ENCODE measurements around the gene OVOL1.

Gene OVOL1

DNA sequence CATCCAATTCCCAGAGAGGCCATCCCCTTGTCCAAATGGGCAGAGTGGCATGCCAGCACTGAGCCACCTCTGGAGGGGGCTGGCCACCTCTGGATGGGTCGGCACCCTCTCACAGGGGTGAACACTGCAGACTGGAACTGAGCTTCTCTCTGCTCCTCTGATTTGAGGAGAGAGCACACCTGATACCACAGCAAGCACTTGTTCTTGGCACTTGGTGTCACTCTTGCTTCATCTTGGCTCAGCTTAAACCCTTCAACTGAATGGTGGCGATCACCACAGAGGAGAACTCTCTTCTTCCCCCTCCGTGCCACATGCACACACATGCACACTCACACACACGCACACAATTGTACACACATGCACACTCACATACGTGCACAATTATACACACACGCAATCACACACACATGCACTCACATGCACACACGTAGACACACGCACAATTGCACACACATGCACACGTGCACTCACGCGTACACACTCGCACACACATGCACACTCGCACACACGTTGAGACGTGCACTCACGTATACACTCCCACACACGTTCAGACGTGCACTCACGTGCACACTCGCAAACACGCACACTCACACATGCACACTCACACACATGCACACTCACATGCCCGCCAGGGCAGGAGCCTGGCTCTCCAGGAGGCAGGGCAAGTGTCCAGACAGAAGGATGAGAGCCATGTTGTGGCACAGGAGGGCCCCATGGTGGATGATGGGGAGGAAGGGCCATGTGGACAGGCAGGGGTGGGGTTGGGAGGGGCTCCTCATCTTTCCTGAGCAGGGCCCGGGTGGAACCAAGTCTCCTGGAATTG, 23.4 kb downstream of the OVOL1 start:
- no peak overlapping the region for H3K4me3 ChIP-seq (ENCODE audit: low read length)
- no peaks in the 10 kb centered on the region for H3K36me3 ChIP-seq (ENCODE audit: control insufficient read depth, insufficient read depth, low read length)
- no peaks in the 10 kb centered on the region for H3K9me3 ChIP-seq (ENCODE audit: control insufficient read depth, low read length)
- peaks cover 17% of the 10 kb centered on the region for H3K27me3 ChIP-seq (ENCODE audit: control insufficient read depth, insufficient read depth, low read length)
- H3K4me1 ChIP-seq (ENCODE audit: control insufficient read depth, insufficient read depth, low read length): peaks cover 12% of the 10 kb centered on the region
- no peak overlapping the region for H3K9ac ChIP-seq (ENCODE audit: low read length)

- Histone ChIP-seq H3K9ac (ENCODE audit: low read length) (no peak overlapping the region), H3K4me3 (ENCODE audit: low read length) (no peak overlapping the region), H3K9me3 (ENCODE audit: control insufficient read depth, low read length) (no peaks in the 10 kb centered on the region), H3K4me1 (ENCODE audit: control insufficient read depth, insufficient read depth, low read length) (peaks cover 12% of the 10 kb centered on the region), H3K36me3 (ENCODE audit: control insufficient read depth, insufficient read depth, low read length) (no peaks in the 10 kb centered on the region), H3K27me3 (ENCODE audit: control insufficient read depth, insufficient read depth, low read length) (peaks cover 16% of the 10 kb centered on the region)
Measured at GRCh38 chr11:65811764-65812475, 25.1 kb downstream of the OVOL1 start.

DNA sequence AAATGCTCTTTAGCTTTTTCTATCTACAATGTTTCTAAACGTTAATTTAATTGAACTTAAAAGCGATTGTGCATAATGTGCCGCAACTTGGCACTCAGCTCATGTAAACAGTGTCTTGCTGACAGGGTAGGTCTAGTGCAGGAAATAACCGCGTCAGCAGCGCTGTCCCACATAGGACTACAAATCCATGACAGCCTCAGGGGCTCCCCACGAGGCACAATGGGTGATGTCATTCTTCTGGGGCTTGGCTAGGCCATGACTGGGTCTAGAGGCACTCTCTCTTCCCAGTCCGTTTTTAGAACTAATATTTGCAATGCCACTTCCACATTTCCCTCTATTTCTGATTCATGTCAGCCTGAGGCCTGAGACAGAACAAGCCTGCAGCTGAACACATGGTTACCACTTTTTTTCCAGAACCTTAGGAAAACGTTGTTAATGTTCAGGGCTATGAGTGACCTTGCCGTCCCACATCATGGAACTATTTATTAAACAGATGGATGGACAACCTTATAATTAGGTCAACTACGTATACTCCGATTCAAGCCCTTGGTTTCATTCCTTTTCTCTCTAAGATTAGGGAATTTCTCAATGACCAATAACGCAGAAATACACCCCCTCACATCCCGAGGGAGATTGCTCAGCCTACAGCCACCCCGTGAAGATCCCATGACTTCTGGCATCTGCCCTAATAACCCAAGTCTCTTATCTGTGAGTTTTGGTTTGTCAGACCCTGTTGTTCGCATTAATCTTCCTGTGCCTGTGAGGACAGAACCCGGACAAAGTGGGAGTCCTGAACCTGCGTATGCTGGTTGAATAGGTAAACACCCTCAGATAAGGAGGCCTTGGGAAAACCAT, 27.5 kb downstream of the OVOL1 start:
- H3K9me3 ChIP-seq (ENCODE audit: control insufficient read depth, low read length): no peaks in the 10 kb centered on the region
- peaks cover 16% of the 10 kb centered on the region for H3K4me1 ChIP-seq (ENCODE audit: control insufficient read depth, insufficient read depth, low read length)
- H3K4me3 ChIP-seq (ENCODE audit: low read length): no peak overlapping the region
- peaks cover 3% of the 10 kb centered on the region for H3K27me3 ChIP-seq (ENCODE audit: control insufficient read depth, insufficient read depth, low read length)
- no peak overlapping the region for H3K9ac ChIP-seq (ENCODE audit: low read length)
- H3K36me3 ChIP-seq (ENCODE audit: control insufficient read depth, insufficient read depth, low read length): no peaks in the 10 kb centered on the region

DNA sequence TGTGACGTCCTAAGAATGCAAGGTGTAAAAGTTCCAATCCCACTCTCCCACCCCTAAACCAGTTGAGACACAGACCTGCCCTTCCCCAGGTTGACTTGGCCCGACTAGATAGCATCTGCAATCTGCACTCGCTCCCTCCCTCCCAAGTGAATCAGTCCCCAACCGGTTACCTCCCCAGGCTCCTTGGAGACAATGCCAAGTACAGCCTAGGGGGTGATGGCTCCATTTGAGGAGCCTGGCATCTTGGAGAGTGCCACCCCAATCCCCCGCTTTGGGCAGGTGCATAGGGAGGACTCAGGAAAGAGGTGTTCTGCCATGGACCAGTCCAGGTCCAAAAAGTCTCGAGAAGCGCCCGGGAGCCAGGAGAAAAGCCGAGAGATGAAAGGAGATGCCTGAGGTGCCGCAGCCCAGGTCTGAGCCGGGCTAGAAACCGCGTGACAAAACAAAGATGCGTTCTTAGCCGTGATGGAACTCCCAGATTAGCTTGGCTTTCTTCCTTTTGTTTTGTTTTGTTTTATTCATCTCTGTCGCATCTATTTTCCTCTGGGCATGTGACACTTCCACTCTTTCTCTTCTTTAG, 28.2 kb downstream of the OVOL1 start:
- H3K4me1 ChIP-seq (ENCODE audit: control insufficient read depth, insufficient read depth, low read length): peaks cover 16% of the 10 kb centered on the region
- no peaks in the 10 kb centered on the region for H3K9me3 ChIP-seq (ENCODE audit: control insufficient read depth, low read length)
- H3K36me3 ChIP-seq (ENCODE audit: control insufficient read depth, insufficient read depth, low read length): no peaks in the 10 kb centered on the region
- no peak overlapping the region for H3K9ac ChIP-seq (ENCODE audit: low read length)
- H3K27me3 ChIP-seq (ENCODE audit: control insufficient read depth, insufficient read depth, low read length): peaks cover 3% of the 10 kb centered on the region
- no peak overlapping the region for H3K4me3 ChIP-seq (ENCODE audit: low read length)

DNA sequence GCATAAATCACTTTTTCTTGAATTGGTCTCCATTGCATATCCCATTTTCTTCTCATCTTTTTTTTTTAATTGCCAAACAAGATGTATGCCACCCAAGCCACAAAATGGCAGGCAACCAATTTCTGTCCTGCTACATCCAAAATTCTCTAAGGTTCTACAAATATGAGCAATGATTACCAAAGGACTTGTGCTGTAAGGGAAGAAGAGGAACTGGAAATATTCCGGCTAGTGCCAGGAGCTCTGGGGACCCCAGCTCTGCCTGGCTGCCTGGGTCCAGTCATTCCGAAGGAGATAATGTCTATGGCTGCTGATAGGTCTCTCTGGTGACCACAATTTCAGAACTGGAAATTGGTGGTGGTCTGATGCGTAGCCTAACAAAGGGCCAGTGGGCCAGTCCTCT, 29.8 kb downstream of the OVOL1 start:
- no peak overlapping the region for H3K9ac ChIP-seq (ENCODE audit: low read length)

GRCh38 chr11:65817312-65817834, 30.5 kb downstream of the OVOL1 start:
- H3K9me3 ChIP-seq (ENCODE audit: control insufficient read depth, low read length): no peaks in the 10 kb centered on the region
- H3K4me1 ChIP-seq (ENCODE audit: control insufficient read depth, insufficient read depth, low read length): peaks cover 22% of the 10 kb centered on the region
- no peaks in the 10 kb centered on the region for H3K27me3 ChIP-seq (ENCODE audit: control insufficient read depth, insufficient read depth, low read length)
- peak overlapping the region; percentile 68 for H3K9ac ChIP-seq (ENCODE audit: low read length)
- H3K36me3 ChIP-seq (ENCODE audit: control insufficient read depth, insufficient read depth, low read length): no peaks in the 10 kb centered on the region
- peak overlapping the region; percentile 54 for H3K4me3 ChIP-seq (ENCODE audit: low read length)

More for the DNA sequence above, 29.8 kb downstream of the OVOL1 start:
- H3K9me3 ChIP-seq (ENCODE audit: control insufficient read depth, low read length): no peaks in the 10 kb centered on the region
- no peaks in the 10 kb centered on the region for H3K36me3 ChIP-seq (ENCODE audit: control insufficient read depth, insufficient read depth, low read length)
- H3K4me3 ChIP-seq (ENCODE audit: low read length): no peak overlapping the region
- no peaks in the 10 kb centered on the region for H3K27me3 ChIP-seq (ENCODE audit: control insufficient read depth, insufficient read depth, low read length)
- H3K4me1 ChIP-seq (ENCODE audit: control insufficient read depth, insufficient read depth, low read length): peaks cover 22% of the 10 kb centered on the region

GRCh38 chr11:65817835-65818680, 31.2 kb downstream of the OVOL1 start:
- Histone ChIP-seq H3K9ac (ENCODE audit: low read length) (peak overlapping the region; percentile 68), H3K4me1 (ENCODE audit: control insufficient read depth, insufficient read depth, low read length) (peaks cover 28% of the 10 kb centered on the region)

DNA sequence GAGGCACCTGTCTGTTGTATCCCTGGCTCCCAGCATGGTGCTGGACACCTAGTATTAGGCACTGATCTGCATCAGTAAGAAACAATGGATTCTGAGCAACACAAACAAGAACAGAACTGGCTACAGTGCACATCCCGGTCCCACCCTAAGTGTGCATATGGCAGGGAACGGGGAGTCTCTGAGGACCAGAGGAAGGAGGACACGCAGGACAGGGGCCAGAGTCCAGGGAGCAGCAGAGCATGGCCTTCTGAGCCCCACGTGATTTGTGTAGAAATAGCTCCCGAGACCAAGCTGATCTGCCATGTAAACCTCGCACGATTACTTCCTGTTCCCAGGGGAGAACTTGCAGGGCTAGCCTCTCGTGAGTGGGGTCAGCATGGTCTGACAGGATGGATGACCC, 34.2 kb downstream of the OVOL1 start:
- H3K9me3 ChIP-seq (ENCODE audit: control insufficient read depth, low read length): no peaks in the 10 kb centered on the region
- H3K27me3 ChIP-seq (ENCODE audit: control insufficient read depth, insufficient read depth, low read length): no peaks in the 10 kb centered on the region
- peaks cover 22% of the 10 kb centered on the region for H3K4me1 ChIP-seq (ENCODE audit: control insufficient read depth, insufficient read depth, low read length)
- no peaks in the 10 kb centered on the region for H3K36me3 ChIP-seq (ENCODE audit: control insufficient read depth, insufficient read depth, low read length)
- no peak overlapping the region for H3K9ac ChIP-seq (ENCODE audit: low read length)
- H3K4me3 ChIP-seq (ENCODE audit: low read length): no peak overlapping the region

More at GRCh38 chr11:65817835-65818680, 31.2 kb downstream of the OVOL1 start:
- Histone ChIP-seq H3K9me3 (ENCODE audit: control insufficient read depth, low read length) (no peaks in the 10 kb centered on the region), H3K27me3 (ENCODE audit: control insufficient read depth, insufficient read depth, low read length) (no peaks in the 10 kb centered on the region), H3K36me3 (ENCODE audit: control insufficient read depth, insufficient read depth, low read length) (no peaks in the 10 kb centered on the region), H3K4me3 (ENCODE audit: low read length) (peak overlapping the region; percentile 54)

GRCh38 chr11:65822776-65823528, 36.1 kb downstream of the OVOL1 start:
- H3K36me3 ChIP-seq (ENCODE audit: control insufficient read depth, insufficient read depth, low read length): no peaks in the 10 kb centered on the region
- no peak overlapping the region for H3K4me3 ChIP-seq (ENCODE audit: low read length)
- no peaks in the 10 kb centered on the region for H3K27me3 ChIP-seq (ENCODE audit: control insufficient read depth, insufficient read depth, low read length)
- no peak overlapping the region for H3K9ac ChIP-seq (ENCODE audit: low read length)
- no peaks in the 10 kb centered on the region for H3K9me3 ChIP-seq (ENCODE audit: control insufficient read depth, low read length)
- H3K4me1 ChIP-seq (ENCODE audit: control insufficient read depth, insufficient read depth, low read length): peaks cover 22% of the 10 kb centered on the region

DNA sequence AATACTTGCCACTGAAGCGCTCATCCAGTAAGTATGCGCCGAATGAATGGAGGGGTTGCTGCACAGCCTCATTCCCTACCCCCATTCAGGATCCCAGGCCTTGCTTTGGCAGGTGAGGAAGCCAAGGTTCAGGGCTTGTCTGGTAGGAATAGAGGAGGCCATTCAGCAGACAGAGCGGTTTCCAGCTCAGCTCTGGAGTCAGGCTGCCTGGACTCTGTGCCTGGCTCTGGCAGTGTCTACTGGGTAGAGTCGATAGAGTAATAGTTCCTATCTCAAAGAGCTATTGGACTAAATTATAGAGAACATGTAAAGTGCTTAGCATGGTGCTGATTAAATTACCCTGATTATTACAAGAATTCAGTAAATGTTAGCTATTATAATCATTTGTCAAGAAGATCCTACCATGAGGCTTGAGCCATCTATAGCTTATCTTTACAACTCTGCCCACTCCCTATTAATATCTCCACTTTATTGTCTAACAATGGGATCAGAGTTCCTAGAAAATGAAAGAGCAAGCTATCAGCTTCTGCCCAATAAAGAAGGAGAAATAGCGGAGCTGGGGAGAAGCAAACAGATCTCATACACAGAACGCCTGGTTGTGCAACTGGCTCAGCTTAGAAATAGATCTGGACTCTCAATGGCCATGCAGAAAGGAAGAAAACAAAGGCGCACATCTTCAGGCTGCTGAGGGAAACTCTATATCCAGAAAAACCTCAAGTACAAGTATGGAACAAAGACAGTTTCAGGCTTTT, 40.3 kb downstream of the OVOL1 start:
- H3K4me1 ChIP-seq (ENCODE audit: control insufficient read depth, insufficient read depth, low read length): peaks cover 13% of the 10 kb centered on the region
- no peaks in the 10 kb centered on the region for H3K36me3 ChIP-seq (ENCODE audit: control insufficient read depth, insufficient read depth, low read length)
- H3K27me3 ChIP-seq (ENCODE audit: control insufficient read depth, insufficient read depth, low read length): peaks cover 7% of the 10 kb centered on the region
- no peak overlapping the region for H3K4me3 ChIP-seq (ENCODE audit: low read length)
- no peak overlapping the region for H3K9ac ChIP-seq (ENCODE audit: low read length)
- no peaks in the 10 kb centered on the region for H3K9me3 ChIP-seq (ENCODE audit: control insufficient read depth, low read length)

Measured in mucosa of stomach (tissue), 1 donor.